HK-2 (cell line): ENCODE results near the gene CD6.

Experiments
- DNase-seq: peaks from one replicate; pipeline ENCODE4 v3.0.0-alpha.2; 2018; ENCODE audit not compliant: unreplicated experiment

Gene CD6

GRCh38 chr11:61026121-61027031 is 54.9 kb downstream of the CD6 start:
- no peak for DNase-seq

GRCh38 chr11:61027141-61027840 is 55.8 kb downstream of the CD6 start:
- DNase-seq, result no peak

GRCh38 chr11:61028135-61028729 is 56.8 kb downstream of the CD6 start:
- DNase-seq, result no peak

- no peak for DNase-seq
These were observed 61.3 kb downstream of the CD6 start for GRCh38 chr11:61032824-61033223.

GRCh38 chr11:61033417-61033816 is 61.9 kb downstream of the CD6 start:
- no peak for DNase-seq

GRCh38 chr11:61034111-61034510 is 62.6 kb downstream of the CD6 start:
- DNase-seq, result no peak

- DNase-seq, result no peak
These were observed 63.4 kb downstream of the CD6 start for GRCh38 chr11:61034704-61035525.

GRCh38 chr11:61035526-61035835 is 64.0 kb downstream of the CD6 start:
- no peak for DNase-seq

- DNase-seq, result no peak
These were observed 66.1 kb downstream of the CD6 start for GRCh38 chr11:61037441-61038093.

- DNase-seq, result no peak
These were observed 68.4 kb downstream of the CD6 start for GRCh38 chr11:61039916-61040315.

GRCh38 chr11:61041755-61042518 is 70.5 kb downstream of the CD6 start:
- no peak for DNase-seq

GRCh38 chr11:61042537-61042936 is 71.1 kb downstream of the CD6 start:
- no peak for DNase-seq

GRCh38 chr11:61042961-61043540 is 71.6 kb downstream of the CD6 start:
- DNase-seq, result no peak

- DNase-seq, result no peak
These were observed 73.8 kb downstream of the CD6 start for GRCh38 chr11:61045271-61045670.

GRCh38 chr11:61046833-61047232 is 75.4 kb downstream of the CD6 start:
- DNase-seq, result no peak

- no peak for DNase-seq
These were observed 77.0 kb downstream of the CD6 start for GRCh38 chr11:61048368-61049062.

GRCh38 chr11:61049063-61049377 is 77.5 kb downstream of the CD6 start:
- DNase-seq, result no peak

- no peak for DNase-seq
These were observed 78.4 kb downstream of the CD6 start for GRCh38 chr11:61049859-61050258.

- DNase-seq, result no peak
These were observed 80.9 kb downstream of the CD6 start for GRCh38 chr11:61052182-61052972.
